Non-pigmented ciliary epithelial cell (primary cell): ENCODE results near the gene S100A6.
A peak's percentile ranks its signal among the peaks of the same experiment; 100 is the strongest.
"Not testable (repeated sequence)": the region's sequence is repeated elsewhere in the genome, so short reads cannot be mapped to it uniquely, and the experiment has no call there.

Experiments used
- DNase-seq: peaks from one replicate; pipeline ENCODE4 v3.0.0-alpha.2; 2010; ENCODE audit warnings: low read depth

Gene S100A6

DNA sequence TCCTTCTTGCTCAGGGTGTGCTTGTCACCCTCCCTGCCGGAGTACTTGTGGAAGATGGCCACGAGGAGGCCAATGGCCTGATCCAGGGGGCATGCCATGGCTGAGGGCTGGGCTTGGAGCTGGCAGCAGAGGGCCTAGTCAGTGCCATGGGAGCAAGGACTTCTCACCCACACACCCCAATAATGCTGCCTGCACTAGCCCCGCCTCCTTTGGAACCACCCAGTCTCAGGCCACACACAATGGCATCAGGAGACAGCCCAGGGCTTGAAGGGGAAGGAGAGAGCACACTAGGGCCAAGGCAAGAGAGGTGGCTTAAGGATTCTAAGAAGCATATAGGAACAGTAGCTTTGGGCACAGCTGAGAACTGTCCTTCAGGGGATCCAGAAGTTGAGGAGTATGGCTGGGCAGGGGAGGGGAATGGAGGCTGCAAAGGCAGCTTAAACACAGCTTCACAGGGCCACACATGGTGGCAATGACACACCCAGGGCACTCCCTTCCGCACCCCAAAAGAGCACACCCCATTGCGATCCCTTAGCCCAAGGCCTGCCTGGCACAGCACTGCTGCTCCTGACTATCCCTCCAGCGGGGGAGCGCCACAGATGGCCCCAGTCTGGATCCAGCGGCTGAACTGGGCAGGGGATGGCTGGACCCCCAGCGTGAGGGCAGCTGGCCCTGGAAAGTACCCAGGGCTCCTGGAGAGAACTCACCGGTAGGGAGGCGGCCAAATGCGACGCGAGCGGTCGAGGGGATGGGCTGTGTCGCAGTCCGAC is at the start of gene S100A6:
Gene S100A6 (minus strand): TSS at position 750 of the 770 bp plus-strand sequence. CDS start 652 bp downstream, at position 98.
- no peak for DNase-seq

DNA sequence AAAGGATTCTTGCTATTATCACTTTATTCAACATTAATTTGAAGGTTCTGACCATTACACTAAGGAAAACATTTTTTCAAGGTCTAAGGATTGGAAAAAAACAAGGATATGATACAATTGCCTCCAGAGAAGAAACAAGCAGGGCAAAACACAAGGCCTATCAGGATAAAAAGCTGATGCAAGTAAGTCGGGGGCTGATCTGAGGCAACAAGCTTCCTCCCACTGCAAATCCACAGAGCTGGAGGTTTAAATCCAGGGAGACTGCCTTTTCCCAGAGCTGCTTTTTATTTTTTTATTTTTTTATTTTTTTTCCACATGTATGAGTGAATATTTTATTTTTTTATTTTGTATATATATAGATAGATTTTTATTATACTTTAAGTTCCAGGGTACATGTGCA is 49.2 kb upstream of the S100A6 start:
- DNase-seq, result no peak

DNA sequence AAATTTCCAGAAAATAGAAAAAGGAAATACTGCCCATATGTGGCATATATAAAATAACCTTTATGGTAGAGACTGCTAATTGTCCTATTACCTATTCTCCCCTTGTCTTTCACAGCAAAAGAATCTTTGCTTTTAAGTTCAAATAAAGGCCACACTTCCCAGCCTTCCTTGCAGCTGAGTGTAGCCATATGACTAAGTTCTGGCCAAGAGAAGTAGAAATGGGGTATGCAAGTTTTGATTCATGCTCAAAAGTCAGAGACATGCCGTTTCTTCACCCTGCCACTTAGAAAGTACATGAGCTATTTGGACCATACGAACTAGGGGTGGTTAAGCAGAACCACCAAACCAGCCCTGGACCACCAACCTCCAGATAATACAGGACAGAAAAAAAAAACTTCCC is 48.2 kb upstream of the S100A6 start:
- no peak for DNase-seq

DNA sequence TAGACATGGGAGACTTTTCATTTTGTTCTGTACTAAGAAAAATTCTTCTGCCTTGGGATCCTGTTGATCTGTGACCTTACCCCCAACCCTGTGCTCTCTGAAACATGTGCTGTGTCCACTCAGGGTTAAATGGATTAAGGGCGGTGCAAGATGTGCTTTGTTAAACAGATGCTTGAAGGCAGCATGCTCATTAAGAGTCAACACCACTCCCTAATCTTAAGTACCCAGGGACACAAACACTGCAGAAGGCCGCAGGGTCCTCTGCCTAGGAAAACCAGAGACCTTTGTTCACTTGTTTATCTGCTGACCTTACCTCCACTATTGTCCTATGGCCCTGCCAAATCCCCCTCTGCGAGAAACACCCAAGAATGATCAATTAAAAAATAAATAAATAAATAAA is 47.7 kb upstream of the S100A6 start:
- not testable (repeated sequence) for DNase-seq

DNA sequence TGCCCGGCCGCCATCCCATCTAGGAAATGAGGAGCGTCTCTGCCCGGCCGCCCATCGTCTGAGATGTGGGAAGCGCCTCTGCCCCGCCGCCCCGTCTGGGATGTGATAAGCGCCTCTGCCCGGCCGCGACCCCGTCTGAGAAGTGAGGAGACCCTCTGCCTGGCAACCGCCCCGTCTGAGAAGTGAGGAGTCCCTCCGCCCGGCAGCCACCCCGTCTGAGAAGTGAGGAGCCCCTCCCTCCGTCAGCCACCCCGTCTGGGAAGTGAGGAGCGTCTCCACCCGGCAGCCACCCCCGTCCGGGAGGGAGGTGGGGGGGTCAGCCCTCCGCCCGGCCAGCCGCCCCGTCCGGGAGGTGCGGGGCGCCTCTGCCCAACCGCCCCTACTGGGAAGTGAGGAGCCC is 47.0 kb upstream of the S100A6 start:
- DNase-seq, result not testable (repeated sequence)

DNA sequence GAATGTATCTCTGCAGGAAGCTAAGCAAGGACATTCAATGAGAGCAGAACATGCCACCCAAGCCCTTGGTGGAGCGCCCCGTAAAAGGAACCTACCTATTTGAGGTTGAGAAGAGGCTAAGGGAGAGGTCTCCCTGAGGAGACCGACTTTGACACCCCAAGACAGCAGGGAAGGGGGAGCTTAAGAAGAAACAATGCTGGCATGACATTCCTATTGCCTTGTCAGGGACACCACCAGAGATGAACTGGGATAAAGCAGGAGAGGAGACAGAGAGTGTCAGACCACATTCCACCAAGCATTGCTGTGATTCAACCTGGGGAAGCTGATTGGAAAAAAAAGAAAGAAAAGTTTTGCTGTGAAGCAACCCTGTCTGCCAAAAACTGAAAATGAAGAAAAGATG is 43.1 kb upstream of the S100A6 start:
- no peak for DNase-seq

DNA sequence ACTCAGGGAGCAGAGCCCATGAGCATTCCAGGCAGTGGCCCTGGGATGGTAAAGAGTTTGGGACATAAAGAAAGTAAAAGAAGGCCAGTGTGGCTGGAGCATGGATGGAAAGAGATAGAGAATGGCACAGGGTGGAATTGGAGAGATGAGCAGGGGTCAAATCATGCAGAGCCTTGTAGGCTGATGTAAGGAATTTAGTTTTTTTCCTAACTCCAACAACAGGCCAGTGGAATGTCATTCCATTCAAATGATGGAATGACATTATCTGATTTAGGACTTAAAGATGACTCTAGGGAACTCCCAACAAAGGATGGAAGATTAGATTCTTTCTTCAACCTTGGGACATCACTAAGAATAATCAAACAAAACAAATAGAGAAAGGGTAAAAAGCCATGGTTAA is 42.7 kb upstream of the S100A6 start:
- no peak for DNase-seq

DNA sequence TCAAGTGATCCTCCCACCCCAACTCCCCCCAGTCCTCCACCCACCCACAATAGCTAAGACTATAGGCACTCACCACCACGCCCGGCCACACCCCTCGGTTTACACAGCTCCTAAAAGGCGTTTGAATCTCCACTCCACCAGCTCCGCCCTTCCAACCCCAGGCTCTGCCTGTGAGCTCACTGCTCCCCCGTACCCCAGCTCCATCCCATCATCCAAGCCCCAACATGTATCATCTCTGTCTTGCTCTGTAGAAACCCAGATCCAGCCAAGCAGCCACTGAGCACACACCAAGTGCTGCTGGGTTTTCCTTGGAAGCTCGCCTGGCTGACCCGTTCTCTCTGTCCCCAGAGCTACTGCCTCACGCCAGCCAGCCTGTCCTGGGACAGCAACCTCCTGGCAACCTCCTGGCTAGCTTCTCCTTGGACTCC is 41.8 kb upstream of the S100A6 start:
- DNase-seq, result no peak

DNA sequence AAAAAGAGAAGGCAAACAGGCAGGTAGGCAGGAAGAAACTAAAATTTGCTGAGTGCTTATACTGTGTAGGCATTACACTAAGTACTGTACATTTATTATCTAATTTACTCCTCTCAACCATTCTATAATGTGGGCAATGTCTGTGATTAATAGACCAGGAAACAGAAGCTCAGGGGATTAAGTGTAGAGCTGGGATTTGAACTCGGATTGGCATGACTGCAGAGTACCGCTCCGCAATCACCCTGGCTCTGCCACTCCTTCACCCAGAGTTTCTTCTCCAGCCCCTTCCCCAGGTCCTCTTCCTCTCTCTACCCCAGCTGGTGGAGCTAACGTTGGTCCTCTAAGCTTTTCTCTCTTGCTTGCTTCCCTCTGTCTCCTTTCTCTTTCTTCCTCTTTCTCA is 41.3 kb upstream of the S100A6 start:
- no peak for DNase-seq

DNA sequence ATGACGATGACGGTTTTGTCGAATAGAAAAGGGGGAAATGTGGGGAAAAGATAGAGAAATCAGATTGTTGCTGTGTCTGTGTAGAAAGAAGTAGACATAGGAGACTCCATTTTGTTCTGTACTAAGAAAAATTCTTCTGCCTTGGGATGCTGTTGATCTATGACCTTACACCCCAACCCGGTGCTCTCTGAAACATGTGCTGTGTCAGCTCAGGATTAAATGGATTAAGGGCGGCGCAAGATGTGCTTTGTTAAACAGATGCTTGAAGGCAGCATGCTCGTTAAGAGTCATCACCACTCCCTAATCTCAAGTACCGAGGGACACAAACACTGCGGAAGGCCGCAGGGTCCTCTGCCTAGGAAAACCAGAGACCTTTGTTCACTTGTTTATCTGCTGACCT is 39.7 kb upstream of the S100A6 start:
- DNase-seq, result not testable (repeated sequence)

DNA sequence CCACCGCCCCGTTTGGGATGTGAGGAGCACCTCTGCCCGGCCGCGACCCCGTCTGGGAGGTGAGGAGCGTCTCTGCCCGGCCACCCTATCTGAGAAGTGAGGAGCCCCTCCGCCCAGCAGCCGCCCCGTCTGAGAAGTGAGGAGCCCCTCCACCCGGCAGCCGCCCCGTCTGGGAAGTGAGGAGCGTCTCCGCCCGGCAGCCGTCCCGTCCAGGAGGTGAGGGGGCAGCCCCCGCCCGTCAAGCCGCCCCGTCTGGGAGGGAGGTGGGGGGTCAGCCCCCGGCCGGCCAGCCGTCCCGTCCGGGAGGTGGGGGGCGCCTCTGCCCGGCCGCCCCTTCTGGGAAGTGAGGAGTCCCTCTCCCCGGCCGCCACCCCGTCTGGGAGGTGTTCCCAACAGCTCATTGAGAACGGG is 39.3 kb upstream of the S100A6 start:
- not testable (repeated sequence) for DNase-seq

DNA sequence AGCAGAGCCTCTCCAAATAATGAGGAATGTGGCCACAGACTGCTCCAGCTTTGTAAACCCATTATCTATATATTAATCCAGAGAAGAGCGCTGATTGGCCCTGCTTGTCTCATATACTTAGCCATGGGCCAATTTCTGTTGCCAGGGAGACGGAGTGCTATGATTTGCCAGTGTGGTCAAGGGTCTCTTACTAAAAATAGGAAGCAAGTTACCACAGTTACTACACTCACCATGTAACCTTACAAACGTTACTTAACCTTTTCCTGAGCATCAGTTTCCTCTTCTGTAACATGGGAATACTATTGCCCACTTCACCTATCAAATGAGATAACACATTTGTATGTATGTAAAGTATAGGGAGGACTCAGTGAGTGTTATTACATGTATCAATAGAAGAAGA is 37.6 kb upstream of the S100A6 start:
- DNase-seq, result no peak

DNA sequence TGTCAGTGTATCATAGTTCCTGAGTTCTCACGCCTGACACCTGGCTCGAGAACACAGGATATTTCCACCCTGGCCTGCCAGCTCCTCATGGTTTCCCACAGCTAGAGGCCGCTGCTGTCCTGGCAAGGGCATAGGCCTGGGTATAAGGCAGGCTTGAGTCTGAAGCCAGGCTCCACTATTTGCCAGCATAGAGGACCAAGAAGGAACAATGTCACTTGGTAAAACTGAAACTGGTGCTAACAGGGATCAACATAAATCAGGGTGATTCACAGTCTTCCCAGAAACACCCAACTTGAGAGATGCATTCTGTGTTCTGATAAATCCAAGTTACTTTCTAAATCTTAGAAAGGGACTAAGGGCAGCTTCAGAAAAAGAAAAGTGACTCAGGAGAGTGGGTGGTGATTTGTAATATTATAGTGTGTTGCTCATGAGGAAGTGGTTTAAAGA is 36.8 kb upstream of the S100A6 start:
- DNase-seq, result peak; percentile 35

DNA sequence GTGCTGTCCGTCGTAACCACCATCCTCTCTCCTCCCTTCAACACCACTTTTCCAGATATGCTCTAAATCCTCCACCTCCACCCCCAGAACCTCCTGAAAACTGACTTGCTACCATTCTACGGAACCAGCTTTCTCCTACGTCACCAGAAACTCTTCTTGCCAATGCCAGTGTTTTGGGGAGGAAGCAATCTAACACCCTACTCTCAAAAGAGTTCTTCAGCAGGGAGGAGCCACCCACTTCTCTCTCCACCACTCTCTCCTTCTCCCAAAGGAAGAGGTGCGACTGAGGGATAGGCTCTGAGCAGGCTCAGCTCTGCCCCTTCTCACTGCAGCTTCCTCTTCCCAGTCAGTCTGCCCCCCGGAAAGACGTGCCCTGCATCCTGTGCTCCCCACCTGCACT is 35.9 kb upstream of the S100A6 start:
- no peak for DNase-seq

DNA sequence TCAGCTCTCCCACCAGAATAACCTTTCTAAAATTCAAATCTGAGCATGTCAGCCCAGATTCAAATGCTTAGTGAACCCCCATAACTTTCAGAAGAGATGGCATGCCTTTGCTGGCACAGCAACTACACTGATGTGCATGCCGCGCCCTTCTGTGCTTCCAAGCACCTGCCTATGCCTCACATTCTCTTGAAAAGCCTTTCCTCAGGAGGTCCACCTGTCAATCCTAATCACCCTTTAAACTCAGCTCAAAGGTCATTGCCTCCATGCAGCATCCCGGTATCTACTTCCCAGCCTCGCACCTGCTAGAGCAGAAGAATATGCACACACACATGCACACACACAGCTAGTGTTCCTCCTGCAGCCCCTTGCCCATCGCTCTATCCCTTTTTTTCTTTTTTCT is 35.1 kb upstream of the S100A6 start:
- DNase-seq, result no peak

DNA sequence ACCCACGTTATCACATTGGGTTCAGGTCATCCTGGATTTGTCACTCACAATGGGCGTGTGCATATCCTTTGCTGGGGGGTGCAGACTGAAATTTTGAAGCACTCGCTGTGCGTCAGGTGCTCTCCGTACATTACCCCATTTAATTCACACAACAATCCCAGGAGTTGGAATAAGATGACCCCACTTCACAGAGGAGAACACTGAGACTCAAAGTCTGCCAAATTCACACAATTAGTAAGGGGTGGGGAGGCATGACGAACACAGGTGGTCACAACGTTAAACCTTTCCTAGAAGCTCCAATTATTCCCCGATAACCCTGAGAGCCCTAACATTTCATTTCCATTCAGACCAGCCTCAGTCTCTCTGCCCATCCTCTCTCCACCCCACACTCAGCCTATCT is 33.7 kb upstream of the S100A6 start:
- DNase-seq, result no peak

DNA sequence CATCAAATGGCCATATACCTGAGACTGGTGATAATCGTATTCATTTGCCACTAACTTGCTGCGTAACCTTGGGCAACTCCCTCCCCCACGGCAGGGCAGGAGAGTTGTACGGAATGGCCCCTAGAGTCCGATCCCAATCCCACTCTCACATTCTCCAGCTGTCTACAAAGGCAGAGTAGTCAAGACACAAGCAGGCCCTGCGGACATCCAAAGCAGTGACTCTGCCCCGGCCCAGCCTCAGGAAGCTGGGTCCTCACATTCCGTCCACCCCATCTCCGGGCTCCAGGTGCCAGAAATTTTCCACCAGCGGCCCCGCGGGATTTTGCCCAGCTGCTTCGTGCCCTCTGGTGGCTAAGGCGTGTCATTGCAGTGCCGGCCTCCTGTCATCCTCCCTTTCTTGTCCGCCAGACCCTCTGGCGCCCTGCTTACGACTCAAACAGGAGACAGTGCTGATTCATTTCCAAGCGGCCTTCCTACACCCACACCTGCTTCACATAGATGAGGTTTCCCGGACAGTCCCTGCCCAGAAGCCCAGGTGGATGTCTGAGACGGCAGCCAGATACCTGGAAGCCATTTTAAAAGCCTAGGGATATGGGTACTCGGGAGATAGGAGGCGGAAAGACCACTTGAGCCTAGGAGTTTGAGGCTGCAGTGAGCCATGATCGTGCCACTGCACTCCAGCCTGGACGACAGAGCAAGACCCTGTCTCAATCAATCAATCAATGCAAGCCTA is 32.7 kb upstream of the S100A6 start:
- peak; percentile 53 for DNase-seq

DNA sequence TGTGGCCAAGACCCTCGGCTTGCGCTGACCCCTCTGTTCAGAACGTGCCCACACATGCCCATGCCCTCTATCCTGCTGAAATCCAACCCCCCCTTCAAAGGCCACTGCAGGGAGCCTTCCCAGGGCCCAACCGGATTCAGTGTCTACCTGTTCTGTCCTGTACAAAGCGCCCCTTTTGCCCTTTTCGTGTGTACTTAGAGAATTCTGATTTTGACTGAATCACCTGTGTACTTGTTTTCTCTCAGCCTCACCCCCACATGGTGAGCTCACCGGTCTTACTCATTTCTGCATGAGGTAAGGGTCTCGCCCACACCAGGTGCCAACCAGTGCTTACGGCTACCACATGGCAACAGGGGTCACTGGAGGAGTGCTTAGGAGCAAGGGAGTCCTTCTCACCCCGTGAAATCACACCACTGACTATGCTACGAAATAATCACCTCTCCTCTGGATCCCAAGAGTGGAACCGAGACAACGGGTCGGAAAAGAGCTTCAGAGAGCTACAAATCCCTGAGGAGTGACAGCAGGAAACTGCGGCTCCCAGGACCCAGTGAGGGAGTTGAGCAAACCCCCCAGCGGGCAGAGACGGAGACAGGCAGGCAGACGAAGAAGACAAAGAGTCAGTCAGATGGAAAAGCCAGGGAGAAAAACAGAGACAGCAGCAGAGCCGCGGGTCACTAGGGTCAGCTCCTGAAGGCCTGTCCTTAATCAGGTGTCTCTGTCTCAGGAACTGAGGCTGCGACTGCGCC is 32.0 kb upstream of the S100A6 start:
- no peak for DNase-seq

DNA sequence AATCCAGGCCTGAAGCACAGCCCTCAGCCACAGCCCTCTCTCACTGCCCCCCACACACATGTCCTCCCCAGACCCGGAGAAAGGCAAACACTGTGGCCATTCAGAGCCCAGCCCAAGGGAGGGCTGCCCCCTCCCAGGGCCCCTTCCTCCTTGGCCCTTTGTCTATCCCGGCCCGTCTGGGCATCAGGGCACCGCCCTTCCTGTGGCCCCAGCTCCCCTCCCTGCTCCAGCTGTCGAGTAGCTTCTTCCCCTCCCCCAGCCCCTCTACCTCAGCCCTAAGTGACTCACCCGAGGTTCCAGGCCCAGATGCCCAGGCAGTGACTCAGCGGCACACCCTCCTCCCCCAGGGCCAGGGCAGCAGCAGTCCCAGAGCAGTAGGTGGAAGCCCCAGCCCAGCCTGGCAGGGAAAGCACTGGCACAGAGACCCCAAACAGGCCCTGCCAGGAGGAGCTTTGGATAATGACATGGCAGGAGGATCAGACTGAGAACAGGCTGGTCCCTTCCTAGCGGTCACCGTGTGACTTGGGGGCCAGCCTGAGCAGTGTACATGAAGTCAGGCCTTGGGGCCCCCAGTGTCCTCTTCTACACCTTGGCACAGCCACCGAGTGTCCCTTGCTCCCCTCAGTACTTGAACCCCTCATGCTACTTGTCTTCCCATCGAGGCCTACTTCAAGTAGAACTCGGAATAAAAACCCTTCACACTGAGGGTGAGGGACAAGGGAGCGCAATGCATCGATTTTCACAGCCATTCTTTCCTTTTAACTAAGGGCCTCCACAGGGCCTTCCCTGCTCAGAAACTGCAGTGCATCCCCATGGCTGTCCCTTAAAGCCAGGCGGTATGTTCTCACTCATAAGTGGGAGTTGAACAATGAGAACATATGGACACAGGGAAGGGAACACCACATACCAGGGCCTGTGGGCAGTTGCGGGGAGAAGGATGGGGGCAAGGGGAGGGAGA is 30.9 kb upstream of the S100A6 start:
- peak; percentile 94 for DNase-seq

DNA sequence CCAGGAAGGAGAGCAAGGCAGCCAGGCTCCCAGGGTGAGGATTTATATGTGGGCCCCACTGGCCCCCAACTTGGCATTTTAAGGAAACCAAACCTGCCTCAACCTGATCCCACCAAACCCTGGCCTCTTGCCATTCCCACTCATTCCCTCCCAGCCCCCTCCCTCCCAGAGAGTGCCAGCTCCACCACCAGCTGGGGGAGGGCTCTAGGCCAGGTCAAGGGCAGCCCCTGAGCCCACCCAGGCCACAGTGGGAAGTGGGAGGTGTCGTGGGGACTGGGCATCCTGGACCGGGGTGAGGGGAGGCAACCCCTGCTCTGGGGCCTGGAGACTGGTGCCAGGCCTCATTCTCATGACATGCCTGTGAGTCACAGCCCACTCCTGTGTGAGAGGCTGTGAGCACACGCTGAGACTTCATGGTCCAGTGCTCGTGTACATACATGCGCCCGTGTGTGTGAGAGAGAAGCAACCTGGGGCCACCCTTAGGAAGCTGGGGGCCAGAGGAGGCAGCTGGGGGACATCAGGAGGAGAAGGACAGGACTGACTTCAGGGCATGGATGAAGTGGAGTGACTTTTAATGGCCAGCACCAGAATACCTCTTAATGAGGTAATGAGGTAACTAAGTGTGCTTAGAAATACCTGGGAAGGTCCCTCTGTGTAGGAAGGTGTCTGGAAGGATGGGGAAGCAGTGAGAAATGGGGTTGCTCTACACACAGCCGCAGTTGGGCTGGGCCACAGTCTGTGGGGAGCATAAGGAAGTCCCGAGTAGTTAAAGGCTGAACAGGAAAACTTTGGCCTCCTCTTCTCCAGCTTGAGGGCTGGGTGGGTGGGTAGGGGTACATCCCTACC is 30.0 kb upstream of the S100A6 start, which contains the start of gene S100A2:
Gene S100A2 (minus strand): TSS at position 316 of the 846 bp plus-strand sequence. CDS start 1,967 bp downstream, outside the sequence.
- peak; percentile 74 for DNase-seq
